H9 (cell line): Measurements from ENCODE around the gene GMCL1. TPM values are rescaled to one million over a fixed set of nuclear protein-coding genes. Genes with fewer than 3 reads are reported as not detected.

ENCODE experiments used
- DNase-seq: peaks from one replicate; pipeline ENCODE4 v3.0.0-alpha.2; 2017
- H2AFZ ChIP-seq: one replicate; pipeline ENCODE4 v1.6.1; 2013; ENCODE audit warnings: mild to moderate bottlenecking, low read length, control low read depth, moderate library complexity
- H2AK5ac ChIP-seq: 2 replicates; pipeline ENCODE4 v1.6.1; 2013; ENCODE audit warnings: low read length, control low read depth, mixed read lengths; ENCODE audit not compliant: insufficient read length
- H2BK120ac ChIP-seq: one replicate; pipeline ENCODE4 v1.6.1; 2013; ENCODE audit warnings: low read depth, mild to moderate bottlenecking, low read length, control low read depth, inconsistent platforms; ENCODE audit not compliant: poor library complexity, severe bottlenecking
- H2BK12ac ChIP-seq: 2 replicates; pipeline ENCODE4 v1.6.1; 2013; ENCODE audit warnings: low read length, control low read depth, mixed read lengths, low read depth; ENCODE audit not compliant: insufficient read length
- H2BK15ac ChIP-seq: 2 replicates; pipeline ENCODE4 v1.6.1; 2013; ENCODE audit warnings: low read depth, low read length, control low read depth
- H2BK20ac ChIP-seq: one replicate; pipeline ENCODE4 v1.6.1; 2013; ENCODE audit warnings: low read depth, mild to moderate bottlenecking, low read length, control low read depth, inconsistent platforms; ENCODE audit not compliant: poor library complexity, severe bottlenecking
- H2BK5ac ChIP-seq: 2 replicates; pipeline ENCODE4 v1.6.1; 2013; ENCODE audit warnings: low read length, control low read depth, mixed read lengths; ENCODE audit not compliant: insufficient read length
- H3K14ac ChIP-seq: 2 replicates; pipeline ENCODE4 v1.6.1; 2013; ENCODE audit warnings: low read length, control low read depth; ENCODE audit not compliant: insufficient read depth
- H3K18ac ChIP-seq: 2 replicates; pipeline ENCODE4 v1.6.1; 2013; ENCODE audit warnings: low read depth, mild to moderate bottlenecking, mixed read lengths, low read length, control low read depth; ENCODE audit not compliant: insufficient read length
- H3K23ac ChIP-seq: 2 replicates; pipeline ENCODE4 v1.6.1; 2013; ENCODE audit warnings: low read length, control low read depth, mixed read lengths, low read depth; ENCODE audit not compliant: insufficient read length
- H3K23me2 ChIP-seq: 2 replicates; pipeline ENCODE4 v1.6.1; 2013; ENCODE audit warnings: low read depth, mild to moderate bottlenecking, mixed read lengths, low read length, control low read depth; ENCODE audit not compliant: insufficient read length, poor library complexity, severe bottlenecking
- H3K27ac ChIP-seq: 2 replicates; pipeline ENCODE4 v1.5.1; 2013; ENCODE audit warnings: low read length, control low read depth, mixed read lengths, low read depth; ENCODE audit not compliant: insufficient read length
- H3K27me3 ChIP-seq: 2 replicates; pipeline ENCODE4 v1.6.1; 2013; ENCODE audit warnings: low read length, control low read depth, inconsistent platforms; ENCODE audit not compliant: insufficient read depth
- H3K4ac ChIP-seq: 2 replicates; pipeline ENCODE4 v1.6.1; 2013; ENCODE audit warnings: low read depth, mild to moderate bottlenecking, control low read depth, inconsistent platforms, low read length, moderate library complexity
- H3K4me1 ChIP-seq: 2 replicates; pipeline ENCODE4 v1.6.1; 2013; ENCODE audit warnings: low read length, control low read depth, inconsistent platforms; ENCODE audit not compliant: insufficient read depth
- H3K4me2 ChIP-seq: 2 replicates; pipeline ENCODE4 v1.6.1; 2013; ENCODE audit warnings: low read length, control low read depth, mixed read lengths; ENCODE audit not compliant: insufficient read length, insufficient read depth
- H3K56ac ChIP-seq: 2 replicates; pipeline ENCODE4 v1.6.1; 2013; ENCODE audit warnings: low read depth, mild to moderate bottlenecking, mixed read lengths, low read length, control low read depth; ENCODE audit not compliant: insufficient read length
- H3K79me1 ChIP-seq: 2 replicates; pipeline ENCODE4 v1.6.1; 2013; ENCODE audit warnings: low read depth, mild to moderate bottlenecking, moderate library complexity, low read length, control low read depth, inconsistent platforms; ENCODE audit not compliant: insufficient read depth, poor library complexity, severe bottlenecking
- H3K79me2 ChIP-seq: 2 replicates; pipeline ENCODE4 v1.6.1; 2013; ENCODE audit warnings: low read length, control low read depth, inconsistent platforms; ENCODE audit not compliant: insufficient read depth
- H3K9ac ChIP-seq: 2 replicates; pipeline ENCODE4 v1.6.1; 2013; ENCODE audit warnings: low read length, control low read depth, mixed read lengths; ENCODE audit not compliant: insufficient read length; ENCODE audit errors: extremely low read depth
- H3K9me3 ChIP-seq: one replicate; pipeline ENCODE4 v1.6.1; 2013; ENCODE audit warnings: low read depth, low read length, inconsistent platforms; ENCODE audit not compliant: control insufficient read depth
- H3T11ph ChIP-seq: one replicate; pipeline ENCODE4 v1.6.1; 2013; ENCODE audit warnings: mild to moderate bottlenecking, low read length, control low read depth, inconsistent platforms
- H4K20me1 ChIP-seq: one replicate; pipeline ENCODE4 v1.6.1; 2013; ENCODE audit not compliant: control insufficient read depth, insufficient read length, insufficient read depth
- H4K5ac ChIP-seq: 2 replicates; pipeline ENCODE4 v1.6.1; 2013; ENCODE audit warnings: low read depth, mild to moderate bottlenecking, mixed read lengths, low read length, control low read depth; ENCODE audit not compliant: insufficient read length
- H4K8ac ChIP-seq: replicated peaks from 2 replicates; pipeline ENCODE4 v1.6.1; 2013; ENCODE audit warnings: low read length, control low read depth, mixed read lengths, low read depth; ENCODE audit not compliant: insufficient read length
- H4K91ac ChIP-seq: 2 replicates; pipeline ENCODE4 v1.6.1; 2013; ENCODE audit warnings: low read depth, mild to moderate bottlenecking, moderate library complexity, mixed read lengths, low read length, control low read depth; ENCODE audit not compliant: insufficient read length
- H3K27ac Mint-ChIP-seq, 3 experiments: 2 replicates in 2 of 3; 3 replicates in 1 of 3; pipeline ENCODE4 v1.8.0; 2020 to 2021; ENCODE audit warnings: mixed read lengths in 3 of 3, mild to moderate bottlenecking in 1 of 3, moderate library complexity in 1 of 3
- H3K27me3 Mint-ChIP-seq: 2 replicates; pipeline ENCODE4 v1.8.0; 2021; ENCODE audit warnings: low read depth, mild to moderate bottlenecking, moderate library complexity, mixed read lengths
- H3K36me3 Mint-ChIP-seq, 3 experiments: 2 replicates in 2 of 3; 3 replicates in 1 of 3; pipeline ENCODE4 v1.8.0; 2020 to 2021; ENCODE audit warnings: low read depth in 3 of 3, mixed read lengths in 3 of 3; ENCODE audit not compliant: insufficient read depth in 1 of 3
- H3K4me1 Mint-ChIP-seq, 2 experiments: 2 replicates each; pipeline ENCODE4 v1.8.0; 2020; ENCODE audit warnings: mixed read lengths in 2 of 2
- H3K4me3 Mint-ChIP-seq, 2 experiments: 2 replicates in 1 of 2; 3 replicates in 1 of 2; pipeline ENCODE4 v1.8.0; 2020 to 2021; ENCODE audit warnings: mild to moderate bottlenecking in 2 of 2, mixed read lengths in 2 of 2, moderate library complexity in 1 of 2
- H3K9me3 Mint-ChIP-seq, 2 experiments: 2 replicates in 1 of 2; 3 replicates in 1 of 2; pipeline ENCODE4 v1.8.0; 2020; ENCODE audit warnings: mild to moderate bottlenecking in 2 of 2, mixed read lengths in 2 of 2, moderate library complexity in 1 of 2
- CTCF ChIP-seq: fragments of 200-600 bp; sonication (generic); conservative IDR thresholded peaks from 3 replicates; pipeline ENCODE4 v1.8.0; 2021; ENCODE audit warnings: antibody characterized with exemption, mild to moderate bottlenecking
- WGBS: extraction: QIAGEN DNeasy Blood & Tissue Kit; methylation state at CpG from one replicate; pipeline ENCODE4 v1.1.7; 2013; ENCODE audit warnings: missing lambda C conversion rate, low lambda C conversion rate, mixed read lengths; ENCODE audit not compliant: insufficient read length; ENCODE audit errors: extremely low coverage; 5-methylcytosine and 5-hydroxymethylcytosine counted together
- total RNA-seq: library from RNA; stranded (reverse); gene quantifications from 2 replicates; pipeline ENCODE4 v1.2.1, GENCODE V29; 2021

The GMCL1 gene
- total RNA-seq, 1 experiment from 2014 or later, result 18.6 TPM

- Mint-ChIP-seq H3K27me3 (no peaks in the 10 kb centered on the region), H3K9me3 (no peaks in the 10 kb centered on the region), H3K4me3 (no peak overlapping the region), H3K36me3 (peaks cover 3 to 52% (median 40%) of the 10 kb centered on the region in 3 experiments; a peak in 5 of 7 replicates), H3K4me1 (no peaks in the 10 kb centered on the region), H3K27ac (no peak overlapping the region)
- Histone ChIP-seq H3T11ph (no peak overlapping the region), H4K91ac (no peak overlapping the region), H3K9ac (no peak overlapping the region), H3K4me1 (no peaks in the 10 kb centered on the region), H2AFZ (no peak overlapping the region), H4K20me1 (no peaks in the 10 kb centered on the region), H2BK120ac (no peak overlapping the region), H3K4ac (no peak overlapping the region), H2AK5ac (no peak overlapping the region), H2BK5ac (no peak overlapping the region), H3K79me1 (no peaks in the 10 kb centered on the region), H4K5ac (no peak overlapping the region), H2BK12ac (no peak overlapping the region), H3K23ac (no peak overlapping the region), H3K18ac (no peak overlapping the region), H3K14ac (no peak overlapping the region), H3K27ac (no peak overlapping the region), H3K79me2 (no peaks in the 10 kb centered on the region), H3K4me2 (no peak overlapping the region), H4K8ac (no peak overlapping the region), H3K56ac (no peak overlapping the region), H2BK15ac (no peak overlapping the region), H3K9me3 (no peaks in the 10 kb centered on the region), H3K27me3 (no peaks in the 10 kb centered on the region), H3K23me2 (no peaks in the 10 kb centered on the region), H2BK20ac (no peak overlapping the region)
- WGBS, result no CpG with 5 or more reads among the region's 9 CpGs
- TF ChIP-seq CTCF, result no peak
- DNase-seq, result no peak
Measured at GRCh38 chr2:69846182-69847067, 17.0 kb downstream of the GMCL1 start.
